DMS79 (cell line): ENCODE measurements around the gene UQCR11.
A peak's percentile ranks its signal among the peaks of the same experiment; 100 is the strongest.

Source experiments
- DNase-seq: peaks from one replicate; lab custom pipeline; 2025; lab: John Stamatoyannopoulos, UW

Gene UQCR11

GRCh38 chr19:1590641-1591397, 14.4 kb downstream of the UQCR11 start:
- DNase-seq = no peak

- DNase-seq = no peak
Observed at GRCh38 chr19:1587872-1588271, 17.4 kb downstream of the UQCR11 start.

- DNase-seq = no peak
Observed at GRCh38 chr19:1585243-1585580, 20.1 kb downstream of the UQCR11 start.

- DNase-seq = no peak
Observed at GRCh38 chr19:1584500-1585242, 20.6 kb downstream of the UQCR11 start.

- DNase-seq = no peak
Observed at GRCh38 chr19:1582201-1582600, 23.1 kb downstream of the UQCR11 start.

GRCh38 chr19:1580957-1581356, 24.3 kb downstream of the UQCR11 start:
- DNase-seq = no peak

GRCh38 chr19:1580382-1580781, 24.9 kb downstream of the UQCR11 start:
- DNase-seq = no peak

GRCh38 chr19:1579222-1579621, 26.0 kb downstream of the UQCR11 start:
- DNase-seq = no peak

GRCh38 chr19:1577929-1578618, 27.2 kb downstream of the UQCR11 start:
- peak; percentile 77 for DNase-seq

- peak; percentile 95 for DNase-seq
Observed at GRCh38 chr19:1577090-1577928, 28.0 kb downstream of the UQCR11 start.

- no peak for DNase-seq
Observed at GRCh38 chr19:1576242-1577089, 28.8 kb downstream of the UQCR11 start.

GRCh38 chr19:1575323-1576241, 29.7 kb downstream of the UQCR11 start:
- no peak for DNase-seq

- no peak for DNase-seq
Observed at GRCh38 chr19:1574354-1575136, 30.7 kb downstream of the UQCR11 start.

- DNase-seq = no peak
Observed at GRCh38 chr19:1572795-1573194, 32.5 kb downstream of the UQCR11 start.

GRCh38 chr19:1571358-1571757, 33.9 kb downstream of the UQCR11 start:
- DNase-seq = no peak

- DNase-seq = no peak
Observed at GRCh38 chr19:1570836-1571235, 34.4 kb downstream of the UQCR11 start.

- no peak for DNase-seq
Observed at GRCh38 chr19:1569997-1570396, 35.3 kb downstream of the UQCR11 start.

GRCh38 chr19:1568320-1569019, 36.8 kb downstream of the UQCR11 start, which contains the start of gene MEX3D:
Gene MEX3D (minus strand): TSS chr19:1568325. CDS start chr19:1568058, 267 bp downstream.
- DNase-seq = no peak

- no peak for DNase-seq
Observed at GRCh38 chr19:1567848-1568227, 37.4 kb downstream of the UQCR11 start.
